HG03095 (cell line): ENCODE measurements around the gene TMEM233.

ENCODE experiments used
- ATAC-seq: cut with Tn5 transposase; IDR thresholded peaks from one replicate; pipeline ENCODE4 v1.9.1; 2021; ENCODE audit warnings: moderate library complexity; ENCODE audit not compliant: unreplicated experiment

TMEM233 gene

GRCh38 chr12:119593578-119594398 lies at the start of gene TMEM233:
TMEM233 (plus strand) TSS chr12:119593774; CDS start chr12:119593849, 75 bp downstream.
- no peak for ATAC-seq

- ATAC-seq: no peak
Observed at GRCh38 chr12:119544765-119545625, 48.6 kb upstream of the TMEM233 start.

GRCh38 chr12:119546340-119546739 lies 47.2 kb upstream of the TMEM233 start:
- ATAC-seq: no peak

GRCh38 chr12:119547001-119547400 lies 46.6 kb upstream of the TMEM233 start:
- ATAC-seq: no peak

- no peak for ATAC-seq
Observed at GRCh38 chr12:119556854-119557253, 36.7 kb upstream of the TMEM233 start.

- no peak for ATAC-seq
Observed at GRCh38 chr12:119565404-119565803, 28.2 kb upstream of the TMEM233 start.

- ATAC-seq: no peak
Observed at GRCh38 chr12:119570771-119571170, 22.8 kb upstream of the TMEM233 start.

- ATAC-seq: no peak
Observed at GRCh38 chr12:119573086-119573485, 20.5 kb upstream of the TMEM233 start.

- no peak for ATAC-seq
Observed at GRCh38 chr12:119574255-119574654, 19.3 kb upstream of the TMEM233 start.

GRCh38 chr12:119576118-119576810 lies 17.3 kb upstream of the TMEM233 start:
- no peak for ATAC-seq

- no peak for ATAC-seq
Observed at GRCh38 chr12:119576915-119577314, 16.7 kb upstream of the TMEM233 start.

- ATAC-seq: no peak
Observed at GRCh38 chr12:119578112-119578511, 15.5 kb upstream of the TMEM233 start.

- ATAC-seq: no peak
Observed at GRCh38 chr12:119589097-119589496, 4.5 kb upstream of the TMEM233 start.

- no peak for ATAC-seq
Observed at GRCh38 chr12:119589634-119590033, 3.9 kb upstream of the TMEM233 start.

- ATAC-seq: no peak
Observed at GRCh38 chr12:119592232-119592631, 1.3 kb upstream of the TMEM233 start.

GRCh38 chr12:119594399-119594730 lies 791 bp downstream of the TMEM233 start:
- ATAC-seq: no peak

- no peak for ATAC-seq
Observed at GRCh38 chr12:119594772-119595445, 1.3 kb downstream of the TMEM233 start.

- ATAC-seq: no peak
Observed at GRCh38 chr12:119598159-119598558, 4.6 kb downstream of the TMEM233 start.

- ATAC-seq: no peak
Observed at GRCh38 chr12:119601877-119602733, 8.5 kb downstream of the TMEM233 start.

GRCh38 chr12:119602734-119603094 lies 9.1 kb downstream of the TMEM233 start:
- no peak for ATAC-seq
